Naive thymus-derived CD4-positive, alpha-beta T cell (primary cell): ENCODE measurements around the gene SLC12A5. TPM values are rescaled to one million over a fixed set of nuclear protein-coding genes. Genes with fewer than 3 reads are reported as not detected.
"Not testable (repeated sequence)": the region's sequence is repeated elsewhere in the genome, so short reads cannot be mapped to it uniquely, and the experiment has no call there.

Experiments used
- ATAC-seq: fragments of 150-1000 bp; cut with Tn5 transposase; 2 replicates; pipeline ENCODE4 v1.10.0; 2021; ENCODE audit warnings: mild to moderate bottlenecking, moderate library complexity
- CTCF ChIA-PET: fragments of 350-600 bp; sonication (Branson Sonifier 250); formaldehyde crosslinking; loops from one replicate; lab custom pipeline; 2021; ENCODE audit warnings: antibody characterized with exemption; lab: Charles Lee
- POLR2A ChIA-PET: fragments of 350-600 bp; sonication (Branson Sonifier 250); formaldehyde crosslinking; loops from one replicate; lab custom pipeline; 2021; ENCODE audit warnings: antibody characterized with exemption, inconsistent platforms; lab: Charles Lee
- DNase-seq, 9 donors: peaks; one replicate each; pipeline versions ENCODE4 v3.0.0 to v3.0.0-alpha.2; 2020 to 2022; ENCODE audit warnings: mixed read lengths in 1 of 9
- H3K27ac ChIP-seq: one replicate; pipeline ENCODE4 v1.7.0; 2013; ENCODE audit warnings: mild to moderate bottlenecking, low read depth, low read length, moderate library complexity
- H3K27me3 ChIP-seq, 2 donors: one replicate each; pipeline ENCODE4 v1.7.0; 2013; ENCODE audit warnings: low read length in 2 of 2, mild to moderate bottlenecking in 2 of 2, moderate library complexity in 2 of 2; ENCODE audit not compliant: control insufficient read depth in 2 of 2, insufficient read depth in 2 of 2
- H3K36me3 ChIP-seq, 3 experiments: 1 replicate in 2 of 3; 2 replicates in 1 of 3; pipeline ENCODE4 v1.7.0; 2013; ENCODE audit warnings: low read length in 3 of 3, mild to moderate bottlenecking in 3 of 3, moderate library complexity in 1 of 3; ENCODE audit not compliant: insufficient read depth in 3 of 3, control insufficient read depth in 2 of 3
- H3K4me1 ChIP-seq, 2 donors: one replicate each; pipeline ENCODE4 v1.7.0; 2013; ENCODE audit warnings: low read length in 2 of 2, mild to moderate bottlenecking in 2 of 2, moderate library complexity in 1 of 2; ENCODE audit not compliant: control insufficient read depth in 2 of 2, insufficient read depth in 2 of 2
- H3K4me3 ChIP-seq: 2 replicates; pipeline ENCODE4 v1.7.0; 2013; ENCODE audit warnings: mild to moderate bottlenecking, low read length
- H3K9me3 ChIP-seq, 3 experiments: 1 replicate in 2 of 3; 2 replicates in 1 of 3; pipeline ENCODE4 v1.7.0; 2013; ENCODE audit warnings: low read length in 3 of 3; ENCODE audit not compliant: control insufficient read depth in 2 of 3
- H3K27ac Mint-ChIP-seq, 9 donors: one replicate each; pipeline ENCODE4 v1.8.0; 2020 to 2022; ENCODE audit warnings: mixed read lengths in 9 of 9, mild to moderate bottlenecking in 8 of 9, moderate library complexity in 5 of 9, inconsistent platforms in 2 of 9
- H3K27me3 Mint-ChIP-seq, 5 donors: one replicate each; pipeline ENCODE4 v1.8.0; 2021 to 2022; ENCODE audit warnings: mixed read lengths in 5 of 5, mild to moderate bottlenecking in 1 of 5
- H3K36me3 Mint-ChIP-seq, 5 donors: one replicate each; pipeline ENCODE4 v1.8.0; 2020 to 2022; ENCODE audit warnings: mixed read lengths in 5 of 5, mild to moderate bottlenecking in 3 of 5, inconsistent platforms in 1 of 5
- H3K4me1 Mint-ChIP-seq, 7 donors: one replicate each; pipeline ENCODE4 v1.8.0; 2020 to 2022; ENCODE audit warnings: mixed read lengths in 7 of 7, mild to moderate bottlenecking in 3 of 7, inconsistent platforms in 1 of 7
- H3K4me3 Mint-ChIP-seq, 10 donors: one replicate each; pipeline ENCODE4 v1.8.0; 2020 to 2022; ENCODE audit warnings: mild to moderate bottlenecking in 10 of 10, mixed read lengths in 10 of 10, moderate library complexity in 6 of 10, inconsistent platforms in 2 of 10
- H3K9me3 Mint-ChIP-seq, 11 donors: one replicate each; pipeline ENCODE4 v1.8.0; 2020 to 2022; ENCODE audit warnings: mixed read lengths in 11 of 11, mild to moderate bottlenecking in 4 of 11, inconsistent platforms in 1 of 11, moderate library complexity in 1 of 11
- intact Hi-C, 2 donors: fragments of 100-400 bp; cut with micrococcal nuclease; formaldehyde crosslinking; loops; one replicate each; pipeline ENCODE4 v1.15.1; 2023
- polyA plus RNA-seq, 2 donors: library from polyadenylated mRNA; unstranded; fragments of 300-500 nt; fragmentation: Illumina TruSeq; gene quantifications; one replicate each; pipeline ENCODE4 v1.2.3, GENCODE V29; 2021
- total RNA-seq, 6 experiments: library from RNA in 5 of 6; stranded (reverse) in 5 of 6; gene quantifications; 1 replicate in 5 of 6; 2 replicates in 1 of 6; pipeline ENCODE4 v1.2.3 and lab custom pipeline; 2021 to 2026

SLC12A5 gene
- total and polyA plus RNA-seq, 7 experiments from 2014 or later: not detected

DNA sequence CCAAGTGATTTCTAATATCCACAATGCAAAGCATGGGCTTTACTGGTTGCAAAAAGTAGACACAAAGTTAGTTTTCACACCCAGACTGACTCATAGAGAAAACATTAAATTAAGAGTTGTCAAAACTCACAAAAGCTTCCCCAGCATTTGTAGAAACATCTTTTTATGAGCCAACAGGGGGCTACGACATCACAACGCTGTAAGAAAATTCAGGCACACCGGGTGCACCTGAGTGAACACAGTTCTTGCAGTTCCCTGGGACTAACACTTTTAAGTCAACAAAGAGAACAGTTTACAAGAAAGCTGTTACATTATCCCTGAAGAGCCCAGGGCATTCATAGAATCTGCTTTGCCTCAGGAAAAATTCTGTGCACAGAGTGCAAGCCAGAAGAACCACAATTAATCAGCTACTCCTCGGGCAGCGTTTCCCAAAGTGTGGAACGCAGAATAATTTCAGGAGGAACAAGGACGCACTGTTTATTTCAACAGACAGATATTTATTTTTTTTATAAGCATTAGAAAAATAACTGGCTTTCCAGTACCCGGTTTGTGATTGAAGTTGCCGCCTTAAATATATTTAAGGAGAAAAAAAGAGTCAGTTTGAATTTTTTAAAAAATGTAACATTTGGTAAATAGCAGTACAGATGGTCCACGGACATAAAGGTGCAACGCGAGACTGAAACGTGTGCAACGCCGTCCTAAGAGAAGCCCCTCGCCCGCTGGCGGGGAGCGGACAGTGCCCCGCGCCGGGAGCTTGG, 59.6 kb downstream of the SLC12A5 start:
- intact Hi-C loops: loop anchor here (1.0 to 10.0 kb wide), 10 partner anchors 30 to 726 kb away; partner anchors contain the start of genes ZNF335 (in 2 of the 2), CD40 (in 1 of the 2), DNTTIP1 (in 1 of the 2) and PCIF1 (in 1 of the 2)
- ATAC-seq (no peak), DNase-seq (no peak)
- Histone ChIP-seq H3K36me3 (peaks cover 0 to 3% (median 0%) of the 10 kb centered on the region in 3 experiments), H3K4me1 (peaks cover 29 to 41% of the 10 kb centered on the region in 2 donors), H3K27me3 (no peaks in the 10 kb centered on the region), H3K27ac (peak overlapping the region; percentile 89), H3K4me3 (peak overlapping the region; percentile 73), H3K9me3 (no peaks in the 10 kb centered on the region)
- Mint-ChIP-seq H3K9me3 (peaks cover 0 to 1% (median 0%) of the 10 kb centered on the region in 11 donors), H3K27me3 (no peaks in the 10 kb centered on the region), H3K4me1 (peaks cover 38 to 64% (median 62%) of the 10 kb centered on the region in 7 donors), H3K36me3 (peaks cover 0 to 2% (median 0%) of the 10 kb centered on the region in 5 donors), H3K4me3 (peak overlapping the region; percentile 83 to 95 (median 90)), H3K27ac (peak overlapping the region; percentile 66 to 95 (median 83))
- POLR2A ChIA-PET: interaction anchor here (0.8 to 1.7 kb wide), 4 partner anchors 8 to 154 kb away, joined by 4 to 9 read pairs (median 5); partner anchors contain the start of genes CD40 and PCIF1
- CTCF ChIA-PET: interaction anchor here (0.6 to 1.0 kb wide), 3 partner anchors 44 to 118 kb away, joined by 3 read pairs; no protein-coding TSS in a partner anchor

DNA sequence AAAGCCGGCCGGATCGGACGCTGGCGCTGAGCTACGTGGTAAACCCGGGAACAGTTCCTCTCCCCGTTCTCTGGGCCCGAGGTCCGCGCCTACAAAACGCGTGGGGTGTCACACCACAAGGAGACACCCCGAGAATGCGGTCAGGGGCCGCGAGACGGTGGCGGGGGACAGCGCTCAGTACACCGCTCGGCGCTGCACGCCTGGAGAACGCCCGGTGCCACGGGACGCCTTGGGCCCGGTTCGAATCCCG, 60.1 kb downstream of the SLC12A5 start:
- intact Hi-C loops: loop anchor here (1.0 to 10.0 kb wide), 10 partner anchors 29 to 726 kb away; partner anchors contain the start of genes ZNF335 (in 2 of the 2), CD40 (in 1 of the 2), DNTTIP1 (in 1 of the 2) and PCIF1 (in 1 of the 2)
- H3K4me1 Mint-ChIP-seq: peaks cover 35 to 59% (median 57%) of the 10 kb centered on the region in 7 donors
- H3K27me3 Mint-ChIP-seq: no peaks in the 10 kb centered on the region
- H3K9me3 Mint-ChIP-seq: peaks cover 0 to 1% (median 0%) of the 10 kb centered on the region in 11 donors
- ChIA-PET POLR2A (interaction anchor here (0.5 to 1.7 kb wide), 4 partner anchors 9 to 155 kb away, joined by 3 to 9 read pairs (median 4); partner anchors contain the start of genes CD40 and PCIF1), CTCF (interaction anchor here (0.6 to 1.0 kb wide), 2 partner anchors 44 to 75 kb away, joined by 3 read pairs; no protein-coding TSS in a partner anchor)
- peaks cover 0 to 3% (median 0%) of the 10 kb centered on the region in 3 experiments for H3K36me3 ChIP-seq
- peak; percentile 28 for ATAC-seq
- H3K27ac ChIP-seq: peak overlapping the region; percentile 89
- H3K4me1 ChIP-seq: peaks cover 29 to 41% of the 10 kb centered on the region in 2 donors
- no peaks in the 10 kb centered on the region for H3K9me3 ChIP-seq
- peaks cover 0 to 2% (median 0%) of the 10 kb centered on the region in 5 donors for H3K36me3 Mint-ChIP-seq
- peak overlapping the region; percentile 73 for H3K4me3 ChIP-seq
- no peaks in the 10 kb centered on the region for H3K27me3 ChIP-seq
- peak in 2 of 9 donors; percentile 13 to 33 for DNase-seq
- H3K4me3 Mint-ChIP-seq: peak overlapping the region; percentile 83 to 95 (median 90)
- peak overlapping the region; percentile 77 to 95 (median 89) for H3K27ac Mint-ChIP-seq

DNA sequence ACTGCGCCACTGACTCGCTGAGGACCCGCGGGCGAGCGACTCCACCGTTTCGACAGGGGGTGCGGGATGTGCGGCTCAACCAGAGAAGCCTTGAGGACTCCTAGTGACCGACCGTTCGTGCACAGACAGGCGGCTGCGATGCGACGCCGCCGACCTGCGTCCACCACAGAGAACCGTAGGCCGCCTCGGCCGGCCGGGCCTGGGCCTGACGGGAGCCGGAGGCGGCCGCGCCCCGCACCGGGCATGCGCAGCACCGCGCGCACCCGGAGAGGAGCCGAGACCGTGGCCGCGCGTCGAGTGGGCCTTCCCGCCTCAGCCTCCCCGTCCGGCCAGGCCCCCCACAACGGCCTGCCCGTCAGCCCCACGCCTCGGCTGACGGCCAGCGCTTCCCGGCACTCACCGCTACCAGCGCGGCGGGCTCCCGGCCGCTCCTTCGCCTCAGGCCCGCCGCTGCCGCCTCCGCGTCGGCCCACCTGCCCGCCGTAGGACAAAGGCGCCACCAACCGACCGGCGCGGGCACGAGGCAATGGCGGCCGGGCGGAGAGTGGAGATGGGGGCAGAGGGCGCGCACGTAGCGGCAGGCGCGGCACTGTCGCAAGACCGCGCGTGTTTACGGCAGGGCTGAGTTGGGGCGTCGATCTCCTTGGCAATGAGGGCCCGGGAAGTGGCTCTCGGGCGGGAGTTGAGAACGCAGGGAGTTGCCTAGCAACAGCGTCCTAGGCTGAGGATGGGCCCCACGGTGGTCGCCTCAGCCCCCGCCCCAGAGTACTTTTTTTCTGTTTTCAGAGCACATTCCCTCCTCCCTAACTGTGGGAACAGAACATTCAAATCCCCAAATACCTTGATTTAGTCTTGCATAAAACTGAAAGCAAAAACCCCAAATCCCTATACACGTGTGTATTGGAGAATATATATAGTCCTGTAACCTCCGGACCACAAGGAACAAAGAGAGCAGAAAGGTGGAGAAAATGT, 60.7 kb downstream of the SLC12A5 start, which contains the start of gene NCOA5:
TSS of gene NCOA5 (minus strand) at position 546 of the 972 bp plus-strand sequence. CDS start 10,538 bp downstream, outside the sequence.
- H3K36me3 Mint-ChIP-seq: peaks cover 0 to 2% (median 0%) of the 10 kb centered on the region in 5 donors
- no peaks in the 10 kb centered on the region for H3K27me3 ChIP-seq
- H3K4me1 ChIP-seq: peaks cover 24 to 36% of the 10 kb centered on the region in 2 donors
- CTCF ChIA-PET: interaction anchor here (1.0 kb wide), 1 partner anchor 75 kb away, joined by 3 read pairs; no protein-coding TSS in a partner anchor
- H3K4me1 Mint-ChIP-seq: peaks cover 29 to 53% (median 51%) of the 10 kb centered on the region in 7 donors
- peak within 1 kb of the TSS; percentile 73 for H3K4me3 ChIP-seq
- no peaks in the 10 kb centered on the region for H3K27me3 Mint-ChIP-seq
- H3K9me3 Mint-ChIP-seq: peaks cover 0 to 1% (median 0%) of the 10 kb centered on the region in 11 donors
- peak within 1 kb of the TSS; percentile 89 for H3K27ac ChIP-seq
- peak within 1 kb of the TSS; percentile 86 to 95 (median 90) for H3K27ac Mint-ChIP-seq
- POLR2A ChIA-PET: interaction anchor here (0.5 to 1.0 kb wide), 2 partner anchors 9 to 29 kb away, joined by 3 to 5 read pairs; no protein-coding TSS in a partner anchor
- peaks cover 0 to 3% (median 0%) of the 10 kb centered on the region in 3 experiments for H3K36me3 ChIP-seq
- no peaks in the 10 kb centered on the region for H3K9me3 ChIP-seq
- ATAC-seq: peak; percentile 98
- intact Hi-C loops: loop anchor here (1.0 to 10.0 kb wide), 15 partner anchors 29 to 727 kb away; partner anchors contain the start of genes DNTTIP1 (in 2 of the 2), WFDC3 (in 2 of the 2), ZNF335 (in 2 of the 2) and CD40 (in 1 of the 2)
- DNase-seq: peak; percentile 90 to 95 (median 94)
- peak within 1 kb of the TSS; percentile 86 to 95 (median 90) for H3K4me3 Mint-ChIP-seq

DNA sequence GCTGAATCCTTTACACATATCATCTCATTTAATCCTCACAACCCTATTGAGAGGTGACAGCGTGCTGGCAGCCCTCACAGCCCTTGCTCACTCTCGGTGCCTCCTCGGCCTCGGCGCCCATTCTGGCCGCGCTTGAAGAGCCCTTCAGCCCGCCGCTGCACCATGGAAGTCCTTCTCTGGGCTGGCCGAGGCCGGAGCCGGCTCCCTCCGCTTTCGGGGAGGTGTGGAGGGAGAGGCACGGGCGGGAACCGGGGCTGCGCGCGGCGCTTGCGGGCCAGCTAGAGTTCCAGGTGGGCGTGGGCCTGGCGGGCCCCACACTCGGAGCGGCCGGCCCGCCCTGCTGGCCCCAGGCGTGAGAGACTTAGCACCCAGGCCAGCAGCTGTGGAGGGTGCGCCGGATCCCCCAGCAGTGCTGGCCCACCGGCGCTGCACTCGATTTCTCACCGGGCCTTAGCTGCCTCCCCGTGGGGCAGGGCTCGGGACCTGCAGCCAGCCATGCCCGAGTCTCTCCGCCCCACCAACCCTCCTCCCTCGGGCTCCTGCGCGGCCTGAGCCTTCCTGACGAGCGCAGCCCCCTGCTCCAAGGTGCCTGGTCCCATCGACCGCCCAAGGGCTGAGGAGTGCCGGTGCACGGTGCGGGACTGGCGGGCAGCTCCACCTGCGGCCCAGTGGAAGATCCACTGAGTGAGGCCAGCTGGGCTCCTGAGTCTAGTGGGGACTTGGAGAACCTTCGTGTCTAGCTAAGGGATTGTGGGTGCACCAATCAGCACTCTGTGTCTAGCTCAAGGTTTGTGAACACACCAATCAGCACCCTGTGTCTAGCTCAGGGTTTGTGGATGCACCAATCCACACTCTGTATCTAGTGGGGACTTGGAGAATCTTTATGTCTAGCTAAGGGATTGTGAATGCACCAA, 62.9 kb downstream of the SLC12A5 start:
- H3K36me3 ChIP-seq, H3K9me3 ChIP-seq, CTCF ChIA-PET, H3K4me3 ChIP-seq, H3K27ac ChIP-seq, ATAC-seq, DNase-seq, H3K36me3 Mint-ChIP-seq, H3K27me3 Mint-ChIP-seq, H3K27ac Mint-ChIP-seq, H3K4me3 Mint-ChIP-seq, H3K27me3 ChIP-seq, H3K9me3 Mint-ChIP-seq: not testable (repeated sequence)
- POLR2A ChIA-PET: interaction anchor here (1.1 kb wide), 1 partner anchor 9 kb away, joined by 3 read pairs; no protein-coding TSS in a partner anchor
- H3K4me1 Mint-ChIP-seq: peaks cover 13 to 32% (median 29%) of the 10 kb centered on the region in 7 donors
- H3K4me1 ChIP-seq: peaks cover 12 to 18% of the 10 kb centered on the region in 2 donors
- intact Hi-C loops: loop anchor here (2.0 to 5.0 kb wide), 2 partner anchors 300 to 723 kb away; partner anchors contain the start of genes DNTTIP1 (in 1 of the 2) and WFDC3 (in 1 of the 2)

DNA sequence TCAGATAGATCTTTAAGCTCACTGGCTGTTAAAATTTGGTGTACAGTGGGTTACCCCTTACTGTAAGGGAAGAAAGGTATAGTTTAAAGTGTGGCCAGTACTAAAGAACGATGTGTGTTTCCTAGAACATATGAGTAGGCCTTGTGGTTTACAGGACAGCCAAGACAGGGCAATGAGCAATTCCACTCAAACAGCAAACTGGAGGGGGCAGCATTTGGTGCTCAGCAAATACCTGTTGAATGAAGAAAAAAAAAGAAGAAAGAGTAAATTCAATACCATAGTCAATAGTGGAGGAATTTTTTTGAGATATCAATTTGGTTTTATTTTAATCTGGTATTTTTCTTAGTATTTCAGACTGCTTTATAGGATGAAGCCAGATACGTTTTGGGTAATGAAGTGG, 64.5 kb downstream of the SLC12A5 start:
- H3K36me3 Mint-ChIP-seq: no peaks in the 10 kb centered on the region
- intact Hi-C loops: loop anchor here in 1 of 2 donors (5.0 kb wide), 1 partner anchor 301 kb away; the partner anchor contains the start of genes DNTTIP1 and WFDC3
- Histone ChIP-seq H3K4me1 (peaks cover 6% of the 10 kb centered on the region in 2 donors), H3K27ac (no peak overlapping the region), H3K27me3 (no peaks in the 10 kb centered on the region), H3K36me3 (no peaks in the 10 kb centered on the region), H3K4me3 (no peak overlapping the region), H3K9me3 (no peaks in the 10 kb centered on the region)
- no peak for ATAC-seq
- peaks cover 3 to 15% (median 13%) of the 10 kb centered on the region in 7 donors for H3K4me1 Mint-ChIP-seq
- no peak overlapping the region for H3K27ac Mint-ChIP-seq
- POLR2A ChIA-PET: no interaction called here
- no peak for DNase-seq
- no peak overlapping the region for H3K4me3 Mint-ChIP-seq
- CTCF ChIA-PET: interaction anchor here (0.8 kb wide), 1 partner anchor 14 kb away, joined by 3 read pairs; no protein-coding TSS in a partner anchor
- no peaks in the 10 kb centered on the region for H3K9me3 Mint-ChIP-seq
- H3K27me3 Mint-ChIP-seq: peaks cover 2 to 17% (median 13%) of the 10 kb centered on the region in 5 donors
